Parathyroid adenoma (tissue), 2 donors: ENCODE measurements around the gene CAMTA1.

Experiments used
- H2AFZ ChIP-seq: fragments of 300-600 bp; sonication (generic); one replicate; pipeline ENCODE4 v1.7.0; 2017; ENCODE audit warnings: antibody characterized with exemption, mild to moderate bottlenecking
- H3K27ac ChIP-seq: fragments of 300-600 bp; sonication (generic); one replicate; pipeline ENCODE4 v1.7.0; 2017
- H3K27me3 ChIP-seq: fragments of 300-600 bp; sonication (generic); one replicate; pipeline ENCODE4 v1.7.0; 2017; ENCODE audit warnings: low read length; ENCODE audit not compliant: control insufficient read depth, insufficient read depth
- H3K36me3 ChIP-seq: fragments of 300-600 bp; sonication (generic); one replicate; pipeline ENCODE4 v1.7.0; 2017; ENCODE audit warnings: low read length; ENCODE audit not compliant: control insufficient read depth, insufficient read depth
- H3K4me1 ChIP-seq: fragments of 300-600 bp; sonication (generic); one replicate; pipeline ENCODE4 v1.7.0; 2017; ENCODE audit warnings: control low read depth
- H3K4me2 ChIP-seq: fragments of 300-600 bp; sonication (generic); one replicate; pipeline ENCODE4 v1.7.0; 2017; ENCODE audit warnings: low read length
- H3K4me3 ChIP-seq: fragments of 300-600 bp; sonication (generic); one replicate; pipeline ENCODE4 v1.7.0; 2017; ENCODE audit warnings: low read depth, low read length
- H3K79me2 ChIP-seq: fragments of 300-600 bp; sonication (generic); one replicate; pipeline ENCODE4 v1.7.0; 2017; ENCODE audit warnings: control low read depth
- H3K9ac ChIP-seq: fragments of 300-600 bp; sonication (generic); one replicate; pipeline ENCODE4 v1.7.0; 2017; ENCODE audit warnings: mild to moderate bottlenecking
- H3K9me3 ChIP-seq: fragments of 300-600 bp; sonication (generic); one replicate; pipeline ENCODE4 v1.7.0; 2017; ENCODE audit warnings: low read length; ENCODE audit not compliant: control insufficient read depth
- CTCF ChIP-seq: fragments of 300-600 bp; sonication (generic); IDR thresholded peaks from one replicate; pipeline ENCODE4 v1.7.0; 2017; ENCODE audit warnings: antibody characterized with exemption, mild to moderate bottlenecking
- donor health status: primary hyperparathyroidism.

The CAMTA1 gene

GRCh38 chr1:7580923-7581753, 795.9 kb downstream of the CAMTA1 start:
- Histone ChIP-seq H3K79me2 (no peaks in the 10 kb centered on the region), H3K4me3 (no peak overlapping the region), H3K9me3 (no peaks in the 10 kb centered on the region), H3K27me3 (no peaks in the 10 kb centered on the region), H3K27ac (no peak overlapping the region), H3K4me1 (no peaks in the 10 kb centered on the region), H2AFZ (no peak overlapping the region), H3K9ac (no peak overlapping the region), H3K4me2 (no peak overlapping the region), H3K36me3 (no peaks in the 10 kb centered on the region)
- TF ChIP-seq CTCF, result no peak

- no peak overlapping the region for H3K27ac ChIP-seq
Measured at GRCh38 chr1:7581754-7582459, 796.7 kb downstream of the CAMTA1 start.

GRCh38 chr1:7582460-7582972, 797.3 kb downstream of the CAMTA1 start:
- H3K9ac ChIP-seq, result no peak overlapping the region
- H3K27me3 ChIP-seq, result no peaks in the 10 kb centered on the region
- no peaks in the 10 kb centered on the region for H3K4me1 ChIP-seq
- no peaks in the 10 kb centered on the region for H3K79me2 ChIP-seq
- no peak for TF ChIP-seq CTCF
- H3K9me3 ChIP-seq, result no peaks in the 10 kb centered on the region
- H2AFZ ChIP-seq, result no peak overlapping the region
- H3K36me3 ChIP-seq, result no peaks in the 10 kb centered on the region
- H3K4me3 ChIP-seq, result no peak overlapping the region
- H3K4me2 ChIP-seq, result no peak overlapping the region
- no peak overlapping the region for H3K27ac ChIP-seq

More at GRCh38 chr1:7581754-7582459, 796.7 kb downstream of the CAMTA1 start:
- no peak overlapping the region for H3K4me3 ChIP-seq
- no peak for TF ChIP-seq CTCF
- H3K9me3 ChIP-seq, result no peaks in the 10 kb centered on the region
- H3K79me2 ChIP-seq, result no peaks in the 10 kb centered on the region
- H3K27me3 ChIP-seq, result no peaks in the 10 kb centered on the region
- H3K36me3 ChIP-seq, result no peaks in the 10 kb centered on the region
- H2AFZ ChIP-seq, result no peak overlapping the region
- no peak overlapping the region for H3K9ac ChIP-seq
- H3K4me1 ChIP-seq, result no peaks in the 10 kb centered on the region
- no peak overlapping the region for H3K4me2 ChIP-seq

- Histone ChIP-seq H3K4me3 (no peak overlapping the region), H3K79me2 (no peaks in the 10 kb centered on the region), H3K4me2 (no peak overlapping the region), H3K9ac (no peak overlapping the region), H3K27ac (no peak overlapping the region), H3K4me1 (no peaks in the 10 kb centered on the region), H3K36me3 (no peaks in the 10 kb centered on the region), H2AFZ (no peak overlapping the region), H3K27me3 (no peaks in the 10 kb centered on the region), H3K9me3 (no peaks in the 10 kb centered on the region)
- TF ChIP-seq CTCF, result no peak
Measured at GRCh38 chr1:7583291-7584096, 798.2 kb downstream of the CAMTA1 start.
